ENCODE data around the gene CDK17.
"Not testable (repeated sequence)": the region's sequence is repeated elsewhere in the genome, so short reads cannot be mapped to it uniquely, and the experiment has no call there.

CDK17 gene

GRCh38 chr12:96398424-96399119, 1.7 kb downstream of the CDK17 start:
- no peak for TF ChIP-seq CTCF (IDR thresholded peaks at IDR 0.05; ENCODE audit: control insufficient read depth, extremely low read depth, insufficient read depth)
- peak overlapping the region; percentile 61 for H3K4me3 ChIP-seq (ENCODE audit: low read depth, low read length)

GRCh38 chr12:96397756-96398423, 2.3 kb downstream of the CDK17 start:
- TF ChIP-seq CTCF (IDR thresholded peaks at IDR 0.05; ENCODE audit: control insufficient read depth, extremely low read depth, insufficient read depth): no peak
- H3K4me3 ChIP-seq (ENCODE audit: low read depth, low read length): no peak overlapping the region
- no peak for DNase-seq (ENCODE audit: low read depth)

More at GRCh38 chr12:96398424-96399119, 1.7 kb downstream of the CDK17 start:
- DNase-seq (ENCODE audit: low read depth): no peak

- no peak overlapping the region for H3K4me3 ChIP-seq (ENCODE audit: low read depth, low read length)
- DNase-seq (ENCODE audit: low read depth): no peak
- no peak for TF ChIP-seq CTCF (IDR thresholded peaks at IDR 0.05; ENCODE audit: control insufficient read depth, extremely low read depth, insufficient read depth)
These were observed 3.3 kb downstream of the CDK17 start for GRCh38 chr12:96396914-96397313.

- no peak for TF ChIP-seq CTCF (IDR thresholded peaks at IDR 0.05; ENCODE audit: control insufficient read depth, extremely low read depth, insufficient read depth)
- DNase-seq (ENCODE audit: low read depth): no peak
These were observed 4.0 kb downstream of the CDK17 start for GRCh38 chr12:96396209-96396608.

GRCh38 chr12:96395236-96395635, 5.0 kb downstream of the CDK17 start:
- TF ChIP-seq CTCF (IDR thresholded peaks at IDR 0.05; ENCODE audit: control insufficient read depth, extremely low read depth, insufficient read depth): no peak
- DNase-seq (ENCODE audit: low read depth): no peak
- H3K4me3 ChIP-seq (ENCODE audit: low read depth, low read length): no peak overlapping the region

More at GRCh38 chr12:96396209-96396608, 4.0 kb downstream of the CDK17 start:
- H3K4me3 ChIP-seq (ENCODE audit: low read depth, low read length): no peak overlapping the region

GRCh38 chr12:96393229-96393628, 7.0 kb downstream of the CDK17 start:
- not testable (repeated sequence) for H3K4me3 ChIP-seq (ENCODE audit: low read depth, low read length); DNase-seq (ENCODE audit: low read depth)

- H3K4me3 ChIP-seq (ENCODE audit: low read depth, low read length): no peak overlapping the region
- TF ChIP-seq CTCF (IDR thresholded peaks at IDR 0.05; ENCODE audit: control insufficient read depth, extremely low read depth, insufficient read depth): no peak
- DNase-seq (ENCODE audit: low read depth): no peak
These were observed 7.8 kb downstream of the CDK17 start for GRCh38 chr12:96392397-96392796.

Measured in LNCaP clone FGC (cell line).